Amygdala (tissue), 56 donors: ENCODE measurements around the gene PREPL.
A peak's percentile ranks its signal among the peaks of the same experiment; 100 is the strongest.

Experiments
- DNase-seq, 56 donors: peaks; one replicate each; lab custom pipeline; 2025; lab: John Stamatoyannopoulos, UW

Gene PREPL

DNA sequence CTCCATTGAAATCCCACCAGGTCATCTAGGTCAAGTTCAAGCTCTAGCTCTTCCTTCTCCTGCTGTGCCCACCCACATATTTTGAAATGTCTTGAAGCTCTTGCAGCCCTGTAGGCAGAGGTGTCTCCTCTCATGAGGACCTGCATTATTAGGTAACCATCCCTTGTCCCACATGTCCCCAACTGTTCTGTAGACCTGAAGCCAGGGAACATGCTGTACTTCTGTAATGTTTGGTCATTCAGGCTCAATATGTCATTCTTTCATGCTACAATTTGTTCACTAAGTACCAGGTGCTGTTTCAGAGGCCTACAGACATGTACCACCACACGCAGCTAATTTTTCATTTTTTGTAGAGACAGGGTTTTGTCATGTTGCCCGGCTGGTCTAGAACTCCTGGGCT is 63.9 kb downstream of the PREPL start:
- DNase-seq = no peak

GRCh38 chr2:44296653-44297052 is 64.6 kb downstream of the PREPL start:
- DNase-seq = no peak

DNA sequence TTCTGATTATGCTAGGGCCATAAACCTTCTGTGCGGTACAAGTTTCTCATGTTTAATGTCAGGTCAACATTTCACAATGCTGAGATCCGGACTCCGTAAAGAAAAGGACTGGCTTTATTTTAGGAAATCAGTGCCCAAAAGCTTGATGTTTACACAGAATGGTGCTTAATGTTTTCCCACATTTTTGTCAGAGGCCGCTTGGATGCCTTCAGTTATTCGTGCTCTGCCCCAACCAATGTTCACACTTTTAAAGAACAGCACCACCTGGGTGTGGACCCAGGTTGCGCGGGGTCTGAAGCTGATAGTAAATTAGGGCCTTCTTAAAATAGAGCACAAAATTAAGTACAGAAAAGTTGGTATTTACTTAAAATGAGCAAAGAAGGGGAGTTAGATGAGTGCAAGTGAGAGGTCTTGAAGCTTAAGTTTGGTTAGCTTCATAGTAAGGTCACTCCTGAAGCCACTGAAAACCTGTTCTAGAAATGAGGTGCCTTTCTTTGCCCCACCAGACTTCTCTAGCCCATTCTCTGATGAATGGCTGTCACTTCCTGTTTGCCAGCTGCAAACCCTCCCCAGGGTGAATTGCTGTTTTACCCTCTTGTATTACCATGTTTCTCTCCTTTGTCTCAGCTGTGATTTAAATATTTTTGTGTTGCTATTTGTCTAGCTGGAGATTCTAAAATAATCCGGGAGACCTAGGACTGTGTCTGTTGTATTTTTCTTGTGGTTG is 65.5 kb downstream of the PREPL start:
- DNase-seq = no peak

- no peak for DNase-seq
Observed at GRCh38 chr2:44295113-44295512, 66.2 kb downstream of the PREPL start.

GRCh38 chr2:44291281-44292248 is 69.7 kb downstream of the PREPL start:
- DNase-seq = peak in 49 of 56 donors; percentile 12 to 86 (median 45)

- DNase-seq = no peak
Observed at GRCh38 chr2:44290261-44290660, 71.0 kb downstream of the PREPL start.

GRCh38 chr2:44286884-44287638 is 74.2 kb downstream of the PREPL start:
- DNase-seq = no peak

GRCh38 chr2:44286119-44286883 is 75.0 kb downstream of the PREPL start:
- no peak for DNase-seq

GRCh38 chr2:44285174-44285573 is 76.1 kb downstream of the PREPL start:
- DNase-seq = no peak

DNA sequence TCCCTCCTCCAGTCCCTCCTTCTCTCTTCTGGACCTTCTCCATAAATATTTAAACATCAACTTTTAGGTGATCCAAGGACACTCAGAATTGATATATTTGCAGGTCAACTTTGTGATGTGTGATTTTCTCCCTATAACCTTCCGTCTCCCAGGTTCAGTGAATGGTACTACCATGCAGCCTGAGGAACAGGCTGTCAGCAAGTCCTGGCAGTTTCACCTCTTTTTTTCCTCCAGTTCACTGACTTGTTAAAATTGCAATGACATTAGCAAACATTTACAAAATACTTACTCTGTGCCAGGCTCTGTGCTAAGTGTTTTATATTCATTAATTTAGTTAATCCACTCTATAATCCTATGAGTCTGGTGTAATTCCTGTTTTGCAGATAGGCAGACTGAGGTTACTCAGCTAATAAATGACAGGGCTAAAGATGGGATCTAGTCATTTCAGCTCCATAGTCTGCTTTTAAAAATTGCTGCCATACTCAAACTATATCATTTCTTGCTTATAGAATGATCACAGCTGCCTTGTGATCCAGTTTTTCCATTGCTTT is 78.1 kb downstream of the PREPL start:
- no peak for DNase-seq

DNA sequence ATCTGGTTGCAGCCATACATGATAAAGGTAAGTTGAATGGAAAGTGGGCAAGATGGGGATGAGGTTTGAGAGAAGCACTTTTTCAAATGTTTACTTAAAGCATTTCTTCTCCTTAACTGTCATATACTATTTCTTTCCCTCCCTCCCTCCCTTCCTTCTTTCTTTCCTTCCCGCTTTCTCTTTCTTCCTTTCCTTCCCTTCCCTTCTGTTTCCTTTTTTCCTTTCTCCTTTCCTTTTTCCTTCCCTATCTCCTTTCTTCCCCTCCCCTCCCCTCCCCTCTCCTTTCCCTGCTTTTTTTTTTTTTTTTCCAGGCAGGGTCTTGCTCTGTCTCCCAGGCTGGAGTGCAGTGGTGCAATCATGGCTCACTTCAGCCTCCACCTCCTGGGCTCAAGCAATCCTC is 80.4 kb downstream of the PREPL start:
- DNase-seq = no peak

DNA sequence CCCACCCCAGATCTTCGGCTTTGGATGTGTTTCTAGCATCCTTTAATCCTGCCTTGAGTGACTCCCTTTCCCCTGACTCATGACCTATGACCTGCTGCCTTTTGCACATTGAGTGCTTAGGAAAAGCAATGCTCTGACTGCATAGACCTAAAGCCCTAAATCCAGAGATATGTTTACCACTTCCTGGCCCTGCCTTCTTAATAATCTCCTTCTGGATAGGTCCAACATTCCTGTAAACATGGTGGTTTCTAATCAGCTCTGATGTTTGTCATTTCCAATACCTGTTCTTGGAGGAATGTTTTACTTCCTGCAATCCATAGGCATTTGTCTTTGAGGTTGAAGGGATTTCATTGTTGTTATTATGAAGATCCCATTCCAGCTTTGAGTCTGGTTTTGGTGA is 83.8 kb downstream of the PREPL start:
- no peak for DNase-seq

DNA sequence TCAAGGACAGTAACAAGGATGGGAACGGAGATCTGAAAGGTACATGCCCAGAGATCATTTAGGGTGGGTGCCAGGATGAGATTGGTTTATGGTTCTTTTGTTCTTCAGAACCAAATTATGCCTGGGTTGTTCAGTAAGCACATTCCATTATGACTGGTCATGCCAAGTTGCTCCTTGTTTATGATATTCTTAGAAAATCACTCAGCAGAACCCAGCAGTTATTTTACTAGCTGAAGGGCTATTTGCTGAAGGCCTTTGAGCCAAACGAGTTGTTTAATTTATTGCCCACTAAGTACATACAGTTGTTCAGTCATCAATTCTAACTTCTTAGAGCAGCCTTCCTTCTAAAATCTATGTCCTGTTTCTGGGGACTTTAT is 85.4 kb downstream of the PREPL start:
- DNase-seq = no peak

DNA sequence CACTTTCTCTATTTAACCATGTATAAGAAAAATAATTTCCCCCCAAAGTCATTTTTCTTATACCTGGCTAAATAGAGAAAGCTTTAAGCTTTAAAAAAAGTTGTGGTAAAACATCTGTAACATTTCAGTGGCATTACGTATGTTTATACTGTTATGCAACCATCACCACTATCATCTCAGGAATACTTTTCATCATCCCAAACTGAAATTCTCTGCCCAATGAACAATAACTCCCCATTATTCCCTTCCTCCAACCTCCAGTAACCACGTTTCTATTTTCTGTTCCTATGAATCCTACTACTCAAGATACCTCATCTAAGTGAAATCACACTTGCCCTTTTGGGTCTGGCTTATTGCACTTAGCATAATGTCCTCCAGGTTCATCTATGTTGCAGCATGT is 87.7 kb downstream of the PREPL start:
- no peak for DNase-seq

DNA sequence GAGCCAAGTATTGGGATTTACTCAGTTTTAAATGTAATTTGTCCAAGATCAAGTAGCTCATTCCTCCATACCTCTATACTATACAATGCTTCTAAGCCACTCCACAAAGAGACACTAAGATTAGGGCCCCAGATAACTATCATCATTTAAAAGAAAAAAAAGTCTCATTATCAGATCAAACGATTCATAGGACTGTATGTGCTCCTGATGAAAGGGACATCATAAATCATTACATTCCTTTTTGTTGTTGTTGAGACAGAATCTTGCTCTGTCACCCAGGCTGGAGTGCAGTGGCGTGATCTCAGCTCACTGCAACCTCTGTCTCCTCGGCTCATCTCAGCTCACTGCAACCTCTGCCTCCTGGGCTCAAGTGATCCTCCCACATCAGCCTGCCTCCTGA is 88.2 kb downstream of the PREPL start:
- DNase-seq = no peak

GRCh38 chr2:44271296-44271695 is 90.0 kb downstream of the PREPL start:
- no peak for DNase-seq

- DNase-seq = peak in 15 of 56 donors; percentile 1 to 30 (median 11)
Observed at GRCh38 chr2:44269831-44270230, 91.5 kb downstream of the PREPL start.

- DNase-seq = peak in 9 of 56 donors; percentile 4 to 43 (median 15)
Observed at GRCh38 chr2:44267796-44268648, 93.3 kb downstream of the PREPL start.
